Glomerular endothelial cell (primary cell): ENCODE measurements around the gene SLAMF9. TPM values are rescaled to one million over a fixed set of nuclear protein-coding genes. Genes with fewer than 3 reads are reported as not detected.
"Not testable (repeated sequence)": the region's sequence is repeated elsewhere in the genome, so short reads cannot be mapped to it uniquely, and the experiment has no call there.

Experiments
- DNase-seq: peaks from one replicate; pipeline ENCODE4 v3.0.0-alpha.2; 2011; ENCODE audit warnings: low read depth, low spot score; ENCODE audit errors: extremely low read depth
- total RNA-seq: library from RNA; depleted of rRNA; stranded (reverse); fragments of >200 nt; gene quantifications from 2 replicates; pipeline ENCODE4 v1.2.3, GENCODE V29; 2015

The SLAMF9 gene
- total RNA-seq, 1 donor from 2014 or later, result not detected

DNA sequence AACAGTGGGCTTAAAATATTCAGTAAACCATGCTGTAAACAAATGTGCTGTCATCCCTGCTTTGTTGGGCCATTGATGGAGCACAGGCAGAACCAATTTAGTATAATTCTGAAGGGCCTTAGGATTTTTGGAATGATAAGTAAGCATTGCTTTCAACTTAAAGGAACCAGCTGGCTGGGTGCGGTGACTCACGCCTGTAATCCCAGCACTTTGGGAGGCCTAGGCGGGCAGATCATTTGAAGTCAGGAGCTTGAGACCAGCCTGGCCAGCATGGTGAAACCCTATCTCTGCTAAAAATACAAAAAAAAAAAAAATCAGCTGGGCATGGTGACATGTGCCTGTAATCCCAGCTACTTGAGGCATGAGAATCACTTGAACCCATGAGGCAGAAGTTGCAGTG is 50.0 kb downstream of the SLAMF9 start:
- not testable (repeated sequence) for DNase-seq

DNA sequence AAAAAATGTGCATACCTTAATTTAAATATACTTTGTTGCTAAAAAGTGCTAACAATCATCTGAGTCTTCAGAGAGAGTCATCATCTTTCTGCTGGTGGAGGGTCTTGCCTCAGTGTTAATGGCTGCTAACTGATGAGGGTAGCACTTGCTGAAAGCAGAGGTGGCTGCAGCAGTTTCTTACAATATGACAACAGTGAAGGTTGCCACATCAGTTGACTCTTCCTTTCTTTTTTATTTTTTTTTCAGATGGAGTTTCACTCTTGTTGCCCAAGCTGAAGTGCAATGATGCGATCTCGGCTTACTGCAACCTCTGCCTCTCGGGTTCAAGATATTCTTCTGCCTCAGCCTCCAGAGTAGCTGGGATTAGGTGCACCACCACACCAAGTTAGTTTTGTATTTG is 51.5 kb downstream of the SLAMF9 start:
- DNase-seq, result no peak

Other genes with a start within 250 kb of the SLAMF9 start
- gene CRP, start 239.6 kb downstream of the SLAMF9 start, total RNA-seq, result not detected in 2 replicates
- gene DUSP23, start 173.3 kb downstream of the SLAMF9 start, total RNA-seq, result 28.5 and 40.3 TPM in 2 replicates
- gene FCRL6, start 151.9 kb downstream of the SLAMF9 start, total RNA-seq, result not detected in 2 replicates
- gene SLAMF8, start 127.4 kb downstream of the SLAMF9 start, total RNA-seq, result not detected in 2 replicates
- gene VSIG8, start 91.6 kb downstream of the SLAMF9 start, total RNA-seq, result 0.35 TPM in 1 of 2 replicates, not detected in the other
- 0.53 and 0.73 TPM in 2 replicates for gene CFAP45, start 54.1 kb downstream of the SLAMF9 start, total RNA-seq
- 715 and 718 TPM in 2 replicates for gene TAGLN2, start 28.7 kb downstream of the SLAMF9 start, total RNA-seq
- 0.05 and 0.06 TPM in 2 replicates for gene IGSF9, start 8.6 kb downstream of the SLAMF9 start, total RNA-seq
- 2.5 and 3.2 TPM in 2 replicates for gene PIGM, start 77.8 kb upstream of the SLAMF9 start, total RNA-seq
- not detected in 2 replicates for gene KCNJ10, start 115.9 kb upstream of the SLAMF9 start, total RNA-seq
- not detected in 2 replicates for gene KCNJ9, start 127.3 kb upstream of the SLAMF9 start, total RNA-seq
- 16.4 and 18.4 TPM in 2 replicates for gene IGSF8, start 144.4 kb upstream of the SLAMF9 start, total RNA-seq
- not detected in 2 replicates for gene ATP1A2, start 161.5 kb upstream of the SLAMF9 start, total RNA-seq
- not detected in 2 replicates for gene ATP1A4, start 197.4 kb upstream of the SLAMF9 start, total RNA-seq
- not detected in 2 replicates for gene CASQ1, start 236.3 kb upstream of the SLAMF9 start, total RNA-seq